GM19463 (cell line): ENCODE measurements around the gene ABCA8.
A peak's percentile ranks its signal among the peaks of the same experiment; 100 is the strongest.
"Not testable (repeated sequence)": the region's sequence is repeated elsewhere in the genome, so short reads cannot be mapped to it uniquely, and the experiment has no call there.

ENCODE experiments used
- ATAC-seq: cut with Tn5 transposase; IDR thresholded peaks from one replicate; pipeline ENCODE4 v1.9.1; 2021; ENCODE audit warnings: mild to moderate bottlenecking, moderate library complexity; ENCODE audit not compliant: unreplicated experiment

ABCA8 gene

GRCh38 chr17:68955181-68955841 lies at the start of gene ABCA8:
ABCA8 (minus strand) TSS chr17:68955392; CDS start chr17:68942034, 13,358 bp downstream.
- no peak for ATAC-seq

- ATAC-seq: not testable (repeated sequence)
These were observed 49.6 kb upstream of the ABCA8 start for GRCh38 chr17:69004759-69005158.

GRCh38 chr17:68999743-69000142 lies 44.6 kb upstream of the ABCA8 start:
- ATAC-seq: not testable (repeated sequence)

GRCh38 chr17:68993112-68993511 lies 37.9 kb upstream of the ABCA8 start:
- ATAC-seq: no peak

GRCh38 chr17:68987966-68988365 lies 32.8 kb upstream of the ABCA8 start:
- no peak for ATAC-seq

GRCh38 chr17:68981288-68981687 lies 26.1 kb upstream of the ABCA8 start:
- ATAC-seq: peak; percentile 60

- no peak for ATAC-seq
These were observed 18.1 kb upstream of the ABCA8 start for GRCh38 chr17:68973098-68973846.

- no peak for ATAC-seq
These were observed 17.0 kb upstream of the ABCA8 start for GRCh38 chr17:68972119-68972704.

- ATAC-seq: no peak
These were observed 13.9 kb upstream of the ABCA8 start for GRCh38 chr17:68969101-68969500.

GRCh38 chr17:68963958-68964357 lies 8.8 kb upstream of the ABCA8 start:
- no peak for ATAC-seq

- no peak for ATAC-seq
These were observed 6.2 kb upstream of the ABCA8 start for GRCh38 chr17:68961214-68961882.

GRCh38 chr17:68959117-68959516 lies 3.9 kb upstream of the ABCA8 start:
- not testable (repeated sequence) for ATAC-seq

- ATAC-seq: no peak
These were observed 2.8 kb upstream of the ABCA8 start for GRCh38 chr17:68957944-68958343.

GRCh38 chr17:68954146-68954896 lies 871 bp downstream of the ABCA8 start:
- ATAC-seq: no peak

- ATAC-seq: no peak
These were observed 1.7 kb downstream of the ABCA8 start for GRCh38 chr17:68953340-68953997.

GRCh38 chr17:68950725-68951124 lies 4.5 kb downstream of the ABCA8 start:
- ATAC-seq: no peak

GRCh38 chr17:68947868-68948267 lies 7.3 kb downstream of the ABCA8 start:
- not testable (repeated sequence) for ATAC-seq

GRCh38 chr17:68944435-68945035 lies 10.7 kb downstream of the ABCA8 start:
- no peak for ATAC-seq

GRCh38 chr17:68943812-68944182 lies 11.4 kb downstream of the ABCA8 start:
- ATAC-seq: not testable (repeated sequence)
